HCT116 (cell line): ENCODE data around the gene PHF8. TPM values are rescaled to one million over a fixed set of nuclear protein-coding genes. Genes with fewer than 3 reads are reported as not detected.

Experiments
- ATAC-seq: fragments of 200-7000 bp; cut with Tn5 transposase; 2 replicates; pipeline ENCODE4 v1.9.1; 2020; ENCODE audit warnings: mild to moderate bottlenecking, moderate library complexity
- BruUV-seq: library from RNA; stranded (reverse); fragments of 400-500 nt; replicated peaks from 2 replicates; lab custom pipeline; 2021; lab: Mats Ljungman, UMichigan
- CTCF ChIA-PET: fragments of 300-600 bp; sonication (Branson Sonifier 250); formaldehyde crosslinking; loops from one replicate; lab custom pipeline; 2021; ENCODE audit warnings: antibody characterized with exemption; lab: Charles Lee
- POLR2A ChIA-PET: fragments of 300-600, 350-600 bp; sonication (Branson Sonifier 250); formaldehyde crosslinking; loops from one replicate; lab custom pipeline; 2021; ENCODE audit warnings: antibody characterized with exemption; lab: Charles Lee
- RAD21 ChIA-PET, 2 experiments: fragments of 300-600 bp; sonication (Branson Sonifier 250); formaldehyde crosslinking; loops; one replicate each; lab custom pipeline; 2023; ENCODE audit warnings: low total read pairs in 2 of 2; ENCODE audit not compliant: uncharacterized antibody in 2 of 2, unreplicated experiment in 2 of 2, low non-redundant PET in 1 of 2; lab: Charles Lee
- DNase-seq: peaks from one replicate; pipeline ENCODE4 v3.0.0-alpha.2; 2010; ENCODE audit warnings: low read depth, low spot score
- H2AFZ ChIP-seq: fragments of 200-600 bp; shearing (Covaris generic), sonication (generic); 2 replicates; pipeline ENCODE4 v1.6.1; 2017; ENCODE audit warnings: low read depth, mixed run types, mixed read lengths, antibody characterized with exemption, low read length; ENCODE audit not compliant: poor library complexity, severe bottlenecking
- H3K27ac ChIP-seq: 2 replicates; pipeline ENCODE4 v1.5.1; 2012; ENCODE audit warnings: low read depth, low read length
- H3K27me3 ChIP-seq: fragments of 200-600 bp; sonication (generic); 2 replicates; pipeline ENCODE4 v1.6.1; 2016; ENCODE audit warnings: mixed run types, low read length, mixed read lengths; ENCODE audit not compliant: insufficient read depth
- H3K36me3 ChIP-seq, 2 experiments: fragments of 200-500 bp in 1 of 2; fragments of 200-600 bp in 1 of 2; sonication (Bioruptor generic) in 1 of 2; sonication (generic) in 1 of 2; 2 replicates each; pipeline versions ENCODE4 v1.5.1 to v1.6.1; 2014 to 2016; ENCODE audit warnings: low read length in 2 of 2, inconsistent platforms in 1 of 2, mixed read lengths in 1 of 2, mixed run types in 1 of 2; ENCODE audit not compliant: insufficient read depth in 2 of 2, control insufficient read depth in 1 of 2
- H3K4me1 ChIP-seq, 2 experiments: fragments of 200-600 bp in 1 of 2; sonication (generic) in 1 of 2; 2 replicates each; pipeline versions ENCODE4 v1.5.1 to v1.6.1; 2012 to 2017; ENCODE audit warnings: low read length in 2 of 2, inconsistent platforms in 1 of 2, mild to moderate bottlenecking in 1 of 2, mixed read lengths in 1 of 2, mixed run types in 1 of 2, moderate library complexity in 1 of 2; ENCODE audit not compliant: insufficient read depth in 2 of 2, control insufficient read depth in 1 of 2
- H3K4me2 ChIP-seq: fragments of 200-600 bp; sonication (generic); 2 replicates; pipeline ENCODE4 v1.6.1; 2017; ENCODE audit warnings: mixed run types, low read length, mixed read lengths
- H3K4me3 ChIP-seq, 2 experiments: fragments of 200-600 bp in 1 of 2; sonication (generic) in 1 of 2; replicated peaks in 1 of 2; 2 replicates each; pipeline ENCODE4 v1.5.1; 2011 to 2016; ENCODE audit warnings: low read length in 2 of 2, control low read depth in 1 of 2, low read depth in 1 of 2, mild to moderate bottlenecking in 1 of 2, mixed read lengths in 1 of 2, mixed run types in 1 of 2
- H3K79me2 ChIP-seq: fragments of 200-600 bp; sonication (generic); 2 replicates; pipeline ENCODE4 v1.6.1; 2017; ENCODE audit warnings: mild to moderate bottlenecking, mixed run types, low read length, moderate library complexity, mixed read lengths; ENCODE audit not compliant: insufficient read depth
- H3K9ac ChIP-seq: fragments of 200-600 bp; sonication (generic); 2 replicates; pipeline ENCODE4 v1.6.1; 2016; ENCODE audit warnings: low read length, mixed read lengths
- H3K9me2 ChIP-seq: fragments of 200-600 bp; sonication (generic), shearing (Covaris generic); 2 replicates; pipeline ENCODE4 v1.6.1; 2017; ENCODE audit warnings: mixed run types, mild to moderate bottlenecking, moderate library complexity; ENCODE audit not compliant: insufficient read depth
- H3K9me3 ChIP-seq, 2 experiments: fragments of 200-500 bp in 1 of 2; fragments of 200-600 bp in 1 of 2; sonication (Bioruptor generic) in 1 of 2; sonication (generic) in 1 of 2; 2 replicates each; pipeline ENCODE4 v1.6.1; 2014 to 2017; ENCODE audit warnings: low read length in 2 of 2, mixed read lengths in 2 of 2, inconsistent platforms in 1 of 2, low read depth in 1 of 2, mild to moderate bottlenecking in 1 of 2, mixed run types in 1 of 2, moderate library complexity in 1 of 2; ENCODE audit not compliant: control insufficient read depth in 1 of 2, insufficient read depth in 1 of 2
- H4K20me1 ChIP-seq: fragments of 200-600 bp; sonication (generic), shearing (Covaris generic); 2 replicates; pipeline ENCODE4 v1.6.1; 2017; ENCODE audit warnings: mixed run types, mild to moderate bottlenecking, moderate library complexity; ENCODE audit not compliant: insufficient read depth
- CBX3 ChIP-seq: IDR thresholded peaks from 2 replicates; pipeline ENCODE4 v1.6.1; 2012; ENCODE audit warnings: low read depth
- EGR1 ChIP-seq: IDR thresholded peaks from 2 replicates; pipeline ENCODE4 v1.6.1; 2012; ENCODE audit warnings: low read depth
- ELF1 ChIP-seq: IDR thresholded peaks from 2 replicates; pipeline ENCODE4 v1.6.1; 2012; ENCODE audit warnings: low read depth, borderline replicate concordance
- EZH2 ChIP-seq: fragments of 200-600 bp; sonication (generic); IDR thresholded peaks from 2 replicates; pipeline ENCODE4 v1.6.1; 2017; ENCODE audit warnings: antibody characterized with exemption, mixed run types
- EZH2phosphoT487 ChIP-seq: fragments of 200-600 bp; IDR thresholded peaks from 2 replicates; pipeline ENCODE4 v1.6.1; 2018; ENCODE audit warnings: antibody characterized with exemption, borderline replicate concordance
- JUND ChIP-seq: IDR thresholded peaks from 2 replicates; pipeline ENCODE4 v1.6.1; 2012
- POLR2A ChIP-seq: IDR thresholded peaks from 2 replicates; pipeline ENCODE4 v1.7.0; 2011; ENCODE audit warnings: borderline replicate concordance; ENCODE audit not compliant: insufficient read depth, insufficient read length; ENCODE audit errors: extremely low read depth
- POLR2AphosphoS5 ChIP-seq: IDR thresholded peaks from 2 replicates; pipeline ENCODE4 v1.6.1; 2011; ENCODE audit warnings: mild to moderate bottlenecking, low read depth, low read length, moderate library complexity
- RAD21 ChIP-seq: IDR thresholded peaks from 2 replicates; pipeline ENCODE4 v1.6.1; 2012; ENCODE audit warnings: low read depth, mild to moderate bottlenecking
- SIN3A ChIP-seq: IDR thresholded peaks from 2 replicates; pipeline ENCODE4 v1.6.1; 2012; ENCODE audit warnings: low read depth
- SP1 ChIP-seq: IDR thresholded peaks from 2 replicates; pipeline ENCODE4 v1.6.1; 2012; ENCODE audit warnings: low read depth
- TCF7L2 ChIP-seq: IDR thresholded peaks from 2 replicates; pipeline ENCODE4 v1.7.0; 2011; ENCODE audit warnings: borderline replicate concordance, inconsistent platforms; ENCODE audit not compliant: insufficient read depth, insufficient read length; ENCODE audit errors: extremely low read depth
- YY1 ChIP-seq: IDR thresholded peaks from 2 replicates; pipeline ENCODE4 v1.6.1; 2011; ENCODE audit warnings: low read length, low read depth, moderate library complexity, mild to moderate bottlenecking; ENCODE audit not compliant: insufficient replicate concordance; ENCODE audit errors: extremely low read depth
- ZNF274 ChIP-seq: fragments of 200-500 bp; sonication (Bioruptor generic); IDR thresholded peaks from 2 replicates; pipeline ENCODE4 v1.6.1; 2014; ENCODE audit warnings: mild to moderate bottlenecking, low read depth, low read length, inconsistent platforms
- intact Hi-C: fragments of 100-400 bp; cut with micrococcal nuclease; formaldehyde crosslinking; loops from 2 replicates; pipeline ENCODE4 v1.10.0; 2022
- total RNA-seq: library from RNA; stranded (reverse); gene quantifications from one replicate; pipeline ENCODE4 v1.2.1, GENCODE V29; 2021; ENCODE audit not compliant: unreplicated experiment
- TF ChIP-seq, protein P1 (sequence below): IDR thresholded peaks from 2 replicates; pipeline ENCODE4 v1.6.1; 2012
- TF ChIP-seq, protein P2 (sequence below), 3 experiments: fragments of 200-600 bp in 1 of 3; sonication (generic) in 1 of 3; IDR thresholded peaks in 2 of 3; conservative IDR thresholded peaks in 1 of 3; 2 replicates each; pipeline ENCODE4 v1.5.1; 2012 to 2017; ENCODE audit warnings: low read depth in 2 of 3, low read length in 2 of 3, antibody characterized with exemption in 1 of 3, borderline replicate concordance in 1 of 3, control low read depth in 1 of 3, mild to moderate bottlenecking in 1 of 3, mixed read lengths in 1 of 3, mixed run types in 1 of 3, moderate library complexity in 1 of 3; ENCODE audit not compliant: insufficient read depth in 1 of 3
- TF ChIP-seq, protein P3 (sequence below): IDR thresholded peaks from 2 replicates; pipeline ENCODE4 v1.6.1; 2012
- TF ChIP-seq, protein P4 (sequence below): IDR thresholded peaks from 2 replicates; pipeline ENCODE4 v1.6.1; 2012; ENCODE audit warnings: low read depth

Gene PHF8
- total RNA-seq, 1 experiment from 2014 or later, result 28.0 TPM

DNA sequence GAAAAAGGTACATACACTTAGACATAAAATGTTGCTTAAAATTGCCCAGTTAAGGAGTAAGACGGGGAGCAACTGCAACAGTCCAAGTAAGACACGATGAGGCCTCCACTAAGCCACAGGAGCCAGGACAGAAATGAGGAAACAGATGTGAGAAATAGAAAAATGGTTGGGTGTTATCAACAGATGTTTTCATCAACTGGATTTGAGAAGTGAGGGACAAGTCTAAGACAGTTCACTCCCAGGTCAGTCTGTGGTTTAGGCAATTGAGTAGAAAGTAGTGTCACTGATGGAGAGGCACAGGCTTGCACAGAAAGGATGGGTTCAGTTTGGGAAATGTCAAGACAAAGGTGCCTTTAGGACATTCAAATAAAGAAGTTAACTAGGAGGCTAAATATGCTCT, 23.5 kb upstream of the PHF8 start:
- DNase-seq (no peak), ATAC-seq (no peak)
- POLR2A ChIA-PET, result no interaction called here
- no peaks in the 10 kb centered on the region for H3K9me2 ChIP-seq
- no peak for TF ChIP-seq POLR2AphosphoS5
- no peak for TF ChIP-seq RAD21
- TF ChIP-seq EZH2phosphoT487, result no peak
- no peak for TF ChIP-seq SIN3A
- TF ChIP-seq JUND, result no peak
- no peak for TF ChIP-seq SP1
- TF ChIP-seq, protein P1, sequence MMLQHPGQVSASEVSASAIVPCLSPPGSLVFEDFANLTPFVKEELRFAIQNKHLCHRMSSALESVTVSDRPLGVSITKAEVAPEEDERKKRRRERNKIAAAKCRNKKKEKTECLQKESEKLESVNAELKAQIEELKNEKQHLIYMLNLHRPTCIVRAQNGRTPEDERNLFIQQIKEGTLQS, result no peak
- TF ChIP-seq POLR2A, result no peak
- TF ChIP-seq, protein P2, sequence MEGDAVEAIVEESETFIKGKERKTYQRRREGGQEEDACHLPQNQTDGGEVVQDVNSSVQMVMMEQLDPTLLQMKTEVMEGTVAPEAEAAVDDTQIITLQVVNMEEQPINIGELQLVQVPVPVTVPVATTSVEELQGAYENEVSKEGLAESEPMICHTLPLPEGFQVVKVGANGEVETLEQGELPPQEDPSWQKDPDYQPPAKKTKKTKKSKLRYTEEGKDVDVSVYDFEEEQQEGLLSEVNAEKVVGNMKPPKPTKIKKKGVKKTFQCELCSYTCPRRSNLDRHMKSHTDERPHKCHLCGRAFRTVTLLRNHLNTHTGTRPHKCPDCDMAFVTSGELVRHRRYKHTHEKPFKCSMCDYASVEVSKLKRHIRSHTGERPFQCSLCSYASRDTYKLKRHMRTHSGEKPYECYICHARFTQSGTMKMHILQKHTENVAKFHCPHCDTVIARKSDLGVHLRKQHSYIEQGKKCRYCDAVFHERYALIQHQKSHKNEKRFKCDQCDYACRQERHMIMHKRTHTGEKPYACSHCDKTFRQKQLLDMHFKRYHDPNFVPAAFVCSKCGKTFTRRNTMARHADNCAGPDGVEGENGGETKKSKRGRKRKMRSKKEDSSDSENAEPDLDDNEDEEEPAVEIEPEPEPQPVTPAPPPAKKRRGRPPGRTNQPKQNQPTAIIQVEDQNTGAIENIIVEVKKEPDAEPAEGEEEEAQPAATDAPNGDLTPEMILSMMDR (IDR thresholded peaks at IDR 0.05 in 2 of 3, conservative IDR thresholded peaks at IDR 0.05 in 1 of 3; ENCODE audit: borderline replicate concordance in 1 of 3, insufficient read depth in 1 of 3, low read depth in 2 of 3, low read length in 2 of 3), result no peak
- TF ChIP-seq EZH2, result no peak
- no peak for TF ChIP-seq YY1
- TF ChIP-seq CBX3, result no peak
- TF ChIP-seq ELF1, result no peak
- TF ChIP-seq EGR1, result no peak
- TF ChIP-seq, protein P3, sequence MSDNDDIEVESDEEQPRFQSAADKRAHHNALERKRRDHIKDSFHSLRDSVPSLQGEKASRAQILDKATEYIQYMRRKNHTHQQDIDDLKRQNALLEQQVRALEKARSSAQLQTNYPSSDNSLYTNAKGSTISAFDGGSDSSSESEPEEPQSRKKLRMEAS, result no peak
- TF ChIP-seq TCF7L2, result no peak
- TF ChIP-seq, protein P4, sequence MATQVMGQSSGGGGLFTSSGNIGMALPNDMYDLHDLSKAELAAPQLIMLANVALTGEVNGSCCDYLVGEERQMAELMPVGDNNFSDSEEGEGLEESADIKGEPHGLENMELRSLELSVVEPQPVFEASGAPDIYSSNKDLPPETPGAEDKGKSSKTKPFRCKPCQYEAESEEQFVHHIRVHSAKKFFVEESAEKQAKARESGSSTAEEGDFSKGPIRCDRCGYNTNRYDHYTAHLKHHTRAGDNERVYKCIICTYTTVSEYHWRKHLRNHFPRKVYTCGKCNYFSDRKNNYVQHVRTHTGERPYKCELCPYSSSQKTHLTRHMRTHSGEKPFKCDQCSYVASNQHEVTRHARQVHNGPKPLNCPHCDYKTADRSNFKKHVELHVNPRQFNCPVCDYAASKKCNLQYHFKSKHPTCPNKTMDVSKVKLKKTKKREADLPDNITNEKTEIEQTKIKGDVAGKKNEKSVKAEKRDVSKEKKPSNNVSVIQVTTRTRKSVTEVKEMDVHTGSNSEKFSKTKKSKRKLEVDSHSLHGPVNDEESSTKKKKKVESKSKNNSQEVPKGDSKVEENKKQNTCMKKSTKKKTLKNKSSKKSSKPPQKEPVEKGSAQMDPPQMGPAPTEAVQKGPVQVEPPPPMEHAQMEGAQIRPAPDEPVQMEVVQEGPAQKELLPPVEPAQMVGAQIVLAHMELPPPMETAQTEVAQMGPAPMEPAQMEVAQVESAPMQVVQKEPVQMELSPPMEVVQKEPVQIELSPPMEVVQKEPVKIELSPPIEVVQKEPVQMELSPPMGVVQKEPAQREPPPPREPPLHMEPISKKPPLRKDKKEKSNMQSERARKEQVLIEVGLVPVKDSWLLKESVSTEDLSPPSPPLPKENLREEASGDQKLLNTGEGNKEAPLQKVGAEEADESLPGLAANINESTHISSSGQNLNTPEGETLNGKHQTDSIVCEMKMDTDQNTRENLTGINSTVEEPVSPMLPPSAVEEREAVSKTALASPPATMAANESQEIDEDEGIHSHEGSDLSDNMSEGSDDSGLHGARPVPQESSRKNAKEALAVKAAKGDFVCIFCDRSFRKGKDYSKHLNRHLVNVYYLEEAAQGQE, result no peak
- no peak for TF ChIP-seq ZNF274
- TF ChIP-seq, all 23 proteins: peak for 0
- Histone ChIP-seq H3K36me3 (no peaks in the 10 kb centered on the region), H3K4me2 (no peak overlapping the region), H3K9me3 (no peaks in the 10 kb centered on the region), H3K4me1 (no peaks in the 10 kb centered on the region), H3K79me2 (no peaks in the 10 kb centered on the region), H2AFZ (no peak overlapping the region), H3K27ac (no peak overlapping the region), H4K20me1 (no peaks in the 10 kb centered on the region), H3K27me3 (no peaks in the 10 kb centered on the region), H3K9ac (no peak overlapping the region), H3K4me3 (no peak overlapping the region)
- RAD21 ChIA-PET, result no interaction called here
- intact Hi-C loops, result no loop called here
- CTCF ChIA-PET, result no interaction called here
- BruUV-seq, result no TSS peak
